ENCODE results near the gene CARD19.

Gene CARD19

GRCh38 chr9:93112116-93112863 is 16.3 kb downstream of the CARD19 start:
- TF ChIP-seq ZNF623 (tag by site-specific recombination; IDR thresholded peaks at IDR 0.05) (peak; percentile 79), GLIS1 (tag by site-specific recombination; IDR thresholded peaks at IDR 0.05) (no peak), ZNF48 (tag by site-specific recombination; IDR thresholded peaks at IDR 0.05) (no peak)
- Histone ChIP-seq H3K9me3 (ENCODE audit: control insufficient read depth, insufficient read depth, low read depth, low read length) (no peaks in the 10 kb centered on the region), H3K36me3 (ENCODE audit: control insufficient read depth in 2 of 2, insufficient read depth in 1 of 2, low read length in 2 of 2) (peaks cover 0 to 26% of the 10 kb centered on the region in 2 experiments; a peak in 2 of 3 replicates), H3K4me3 (ENCODE audit: low read depth, low read length) (no peak overlapping the region), H3K4me1 (ENCODE audit: control insufficient read depth, insufficient read depth, low read length) (no peaks in the 10 kb centered on the region), H3K27ac (ENCODE audit: extremely low read depth, low read depth, low read length) (no peak overlapping the region)
- ChIA-PET POLR2A (no interaction called here), CTCF (interaction anchor here (1.3 kb wide), 1 partner anchor 42 kb away, joined by 5 read pairs; no protein-coding TSS in a partner anchor)

DNA sequence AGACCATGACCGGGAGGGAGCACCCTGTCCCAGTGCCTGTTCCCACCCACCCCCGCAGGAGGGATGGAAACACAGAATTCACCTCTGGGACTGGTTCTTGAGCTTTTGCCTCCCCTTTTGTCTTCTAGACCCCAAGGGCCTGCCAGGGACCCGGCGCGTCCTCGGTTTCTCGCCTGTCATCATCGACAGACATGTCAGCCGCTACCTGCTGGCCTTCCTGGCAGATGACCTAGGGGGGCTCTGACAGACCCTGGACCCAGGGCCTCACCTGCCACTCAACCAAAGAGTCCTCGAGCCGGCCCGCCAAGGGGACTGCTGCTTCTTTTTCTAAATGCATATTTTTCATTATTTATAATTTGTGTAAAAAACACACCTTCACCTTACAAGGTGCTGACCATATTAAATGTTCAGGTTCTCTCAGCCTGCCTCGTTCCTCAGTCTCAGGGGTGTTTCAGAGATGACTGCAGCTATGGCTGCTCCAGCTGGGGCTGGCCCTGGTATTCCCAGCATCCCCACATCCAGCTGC is 16.9 kb downstream of the CARD19 start:
- Histone ChIP-seq H3K27ac (ENCODE audit: extremely low read depth, low read depth, low read length) (no peak overlapping the region), H3K9me3 (ENCODE audit: control insufficient read depth, insufficient read depth, low read depth, low read length) (no peaks in the 10 kb centered on the region), H3K4me1 (ENCODE audit: control insufficient read depth, insufficient read depth, low read length) (no peaks in the 10 kb centered on the region), H3K4me3 (ENCODE audit: low read depth, low read length) (no peak overlapping the region), H3K36me3 (ENCODE audit: control insufficient read depth in 2 of 2, insufficient read depth in 1 of 2, low read length in 2 of 2) (peaks cover 0 to 22% of the 10 kb centered on the region in 2 experiments; a peak in 2 of 3 replicates)
- CTCF ChIA-PET = interaction anchor here (1.3 kb wide), 1 partner anchor 41 kb away, joined by 5 read pairs; no protein-coding TSS in a partner anchor
- POLR2A ChIA-PET = no interaction called here
- no peak for TF ChIP-seq ZNF501 (tag by site-specific recombination; IDR thresholded peaks at IDR 0.05)

DNA sequence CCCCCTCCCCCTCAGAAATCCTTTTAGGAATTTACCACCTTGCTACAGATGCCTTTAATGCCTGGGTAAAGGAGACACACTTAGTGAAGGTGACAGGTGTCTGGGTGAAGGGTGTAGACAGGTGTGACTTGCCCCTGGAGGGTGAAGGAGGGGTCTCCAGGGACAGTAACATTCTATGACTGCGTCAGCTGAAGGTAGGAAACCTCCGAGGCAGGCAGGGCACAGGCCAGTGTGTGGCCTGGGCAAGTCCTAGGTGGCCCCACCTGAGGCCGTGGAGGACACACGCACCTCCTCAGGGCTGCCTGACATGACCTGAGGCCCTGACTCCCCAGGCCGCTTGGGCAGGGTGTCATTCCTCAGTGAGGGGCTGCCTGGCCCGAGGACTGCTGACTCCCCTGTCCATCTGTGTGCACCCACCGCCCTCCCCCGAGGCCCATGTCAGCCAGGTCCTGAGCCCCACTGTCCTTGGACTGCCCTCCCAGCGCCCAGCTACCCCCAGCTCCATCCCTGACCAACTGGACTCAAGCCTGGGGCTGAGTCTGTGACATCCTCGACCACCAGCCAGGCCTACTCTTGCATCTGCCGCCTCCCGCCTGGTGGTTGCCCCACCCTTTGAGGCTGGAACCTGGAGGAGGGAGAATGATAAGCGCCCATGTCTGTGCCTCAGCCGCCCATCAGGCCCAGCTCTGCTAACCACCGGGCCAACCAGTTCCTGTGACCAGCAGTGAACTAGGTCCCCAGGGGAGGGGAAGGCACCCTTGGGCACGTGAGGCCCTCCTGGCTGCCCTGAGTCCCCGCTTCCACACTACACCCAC is 18.4 kb downstream of the CARD19 start:
- Histone ChIP-seq H3K9me3 (ENCODE audit: control insufficient read depth, insufficient read depth, low read depth, low read length) (no peaks in the 10 kb centered on the region), H3K4me3 (ENCODE audit: low read depth, low read length) (no peak overlapping the region), H3K4me1 (ENCODE audit: control insufficient read depth, insufficient read depth, low read length) (no peaks in the 10 kb centered on the region), H3K36me3 (ENCODE audit: control insufficient read depth in 2 of 2, insufficient read depth in 1 of 2, low read length in 2 of 2) (peaks cover 0 to 22% of the 10 kb centered on the region in 2 experiments; a peak in 2 of 3 replicates), H3K27ac (ENCODE audit: extremely low read depth, low read depth, low read length) (no peak overlapping the region)
- ChIA-PET CTCF (no interaction called here), POLR2A (no interaction called here)
- TF ChIP-seq ZNF529 (tag by site-specific recombination; IDR thresholded peaks at IDR 0.05; ENCODE audit: insufficient replicate concordance) (no peak), KLF1 (tag by site-specific recombination; IDR thresholded peaks at IDR 0.05) (peak; percentile 58)

- ChIA-PET POLR2A (no interaction called here), CTCF (no interaction called here)
- H3K4me3 ChIP-seq (ENCODE audit: low read depth, low read length) = no peak overlapping the region
- no peaks in the 10 kb centered on the region for H3K9me3 ChIP-seq (ENCODE audit: control insufficient read depth, insufficient read depth, low read depth, low read length)
- H3K36me3 ChIP-seq (ENCODE audit: control insufficient read depth in 2 of 2, insufficient read depth in 1 of 2, low read length in 2 of 2) = peaks cover 0 to 22% of the 10 kb centered on the region in 2 experiments; a peak in 2 of 3 replicates
- H3K27ac ChIP-seq (ENCODE audit: extremely low read depth, low read depth, low read length) = no peak overlapping the region
- TF ChIP-seq ZNF670 (tag by site-specific recombination; IDR thresholded peaks at IDR 0.05; ENCODE audit: low read depth) (no peak), ZBTB48 (tag by site-specific recombination; IDR thresholded peaks at IDR 0.05) (no peak), BCL6B (tag by site-specific recombination; IDR thresholded peaks at IDR 0.05) (no peak), ZNF202 (tag by site-specific recombination; IDR thresholded peaks at IDR 0.05; ENCODE audit: borderline replicate concordance) (no peak), KLF17 (tag by site-specific recombination; IDR thresholded peaks at IDR 0.05) (no peak), ZNF423 (tag by site-specific recombination; IDR thresholded peaks at IDR 0.05) (no peak), ELK4 (IDR thresholded peaks at IDR 0.05; ENCODE audit: borderline replicate concordance, low read depth, low read length) (no peak), PATZ1 (tag by site-specific recombination; IDR thresholded peaks at IDR 0.05) (no peak), ZNF624 (tag by site-specific recombination; IDR thresholded peaks at IDR 0.05) (no peak), ZBTB21 (tag by site-specific recombination; IDR thresholded peaks at IDR 0.05) (no peak), ZBTB17 (tag by site-specific recombination; IDR thresholded peaks at IDR 0.05) (no peak)
- TF ChIP-seq, protein P1, sequence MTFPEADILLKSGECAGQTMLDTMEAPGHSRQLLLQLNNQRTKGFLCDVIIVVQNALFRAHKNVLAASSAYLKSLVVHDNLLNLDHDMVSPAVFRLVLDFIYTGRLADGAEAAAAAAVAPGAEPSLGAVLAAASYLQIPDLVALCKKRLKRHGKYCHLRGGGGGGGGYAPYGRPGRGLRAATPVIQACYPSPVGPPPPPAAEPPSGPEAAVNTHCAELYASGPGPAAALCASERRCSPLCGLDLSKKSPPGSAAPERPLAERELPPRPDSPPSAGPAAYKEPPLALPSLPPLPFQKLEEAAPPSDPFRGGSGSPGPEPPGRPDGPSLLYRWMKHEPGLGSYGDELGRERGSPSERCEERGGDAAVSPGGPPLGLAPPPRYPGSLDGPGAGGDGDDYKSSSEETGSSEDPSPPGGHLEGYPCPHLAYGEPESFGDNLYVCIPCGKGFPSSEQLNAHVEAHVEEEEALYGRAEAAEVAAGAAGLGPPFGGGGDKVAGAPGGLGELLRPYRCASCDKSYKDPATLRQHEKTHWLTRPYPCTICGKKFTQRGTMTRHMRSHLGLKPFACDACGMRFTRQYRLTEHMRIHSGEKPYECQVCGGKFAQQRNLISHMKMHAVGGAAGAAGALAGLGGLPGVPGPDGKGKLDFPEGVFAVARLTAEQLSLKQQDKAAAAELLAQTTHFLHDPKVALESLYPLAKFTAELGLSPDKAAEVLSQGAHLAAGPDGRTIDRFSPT (tag by site-specific recombination; IDR thresholded peaks at IDR 0.05) = no peak
- peaks cover under 1% of the 10 kb centered on the region; the same call in 1 of the 2 replicates for H3K4me1 ChIP-seq (ENCODE audit: control insufficient read depth, insufficient read depth, low read length)
Measured at GRCh38 chr9:93114984-93115335, 18.9 kb downstream of the CARD19 start.

Measured in HEK293 (cell line).